Duodenal mucosa (tissue), 2 donors: ENCODE measurements around the gene P4HTM.

Experiments
- H3K27ac ChIP-seq: one replicate; pipeline ENCODE4 v1.7.0; 2013; ENCODE audit warnings: low read depth, low read length
- H3K27me3 ChIP-seq, 2 donors: one replicate each; pipeline ENCODE4 v1.7.0; 2013; ENCODE audit warnings: low read length in 2 of 2, control low read depth in 1 of 2; ENCODE audit not compliant: insufficient read depth in 2 of 2, control insufficient read depth in 1 of 2
- H3K36me3 ChIP-seq, 2 donors: one replicate each; pipeline ENCODE4 v1.7.0; 2013; ENCODE audit warnings: low read length in 2 of 2, control low read depth in 1 of 2; ENCODE audit not compliant: insufficient read depth in 2 of 2, control insufficient read depth in 1 of 2
- H3K4me1 ChIP-seq, 2 donors: one replicate each; pipeline ENCODE4 v1.7.0; 2013; ENCODE audit warnings: low read length in 2 of 2, control low read depth in 1 of 2; ENCODE audit not compliant: insufficient read depth in 2 of 2, control insufficient read depth in 1 of 2
- H3K4me3 ChIP-seq, 2 donors: one replicate each; pipeline ENCODE4 v1.7.0; 2013; ENCODE audit warnings: low read length in 2 of 2, low read depth in 1 of 2
- H3K9ac ChIP-seq, 2 donors: one replicate each; pipeline ENCODE4 v1.7.0; 2013; ENCODE audit warnings: low read length in 2 of 2, low read depth in 1 of 2
- H3K9me3 ChIP-seq, 2 donors: one replicate each; pipeline ENCODE4 v1.7.0; 2013; ENCODE audit warnings: low read length in 2 of 2, control low read depth in 1 of 2; ENCODE audit not compliant: control insufficient read depth in 1 of 2

The P4HTM gene

DNA sequence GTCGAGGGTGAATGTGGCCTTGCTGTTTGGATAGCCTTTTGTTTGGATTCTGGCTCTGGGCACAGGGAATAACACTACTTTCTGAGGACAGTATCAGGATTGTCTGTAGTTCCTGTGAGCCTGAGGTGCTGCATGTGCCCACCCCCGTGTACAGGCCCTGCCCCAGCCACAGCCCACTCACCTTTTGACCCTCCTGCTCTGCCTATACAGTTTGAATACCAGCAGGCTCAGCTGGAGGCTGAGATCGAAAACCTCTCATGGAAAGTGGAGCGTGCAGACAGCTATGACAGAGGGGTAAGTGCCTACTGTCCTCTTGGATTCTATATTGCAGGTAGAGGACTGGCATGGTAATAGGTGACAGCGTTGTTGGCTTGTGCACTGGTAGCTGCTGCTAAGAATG lies 7.4 kb upstream of the P4HTM start:
- Histone ChIP-seq H3K27ac (no peak overlapping the region), H3K36me3 (peaks cover 41 to 77% of the 10 kb centered on the region in 2 donors), H3K9me3 (no peaks in the 10 kb centered on the region), H3K4me3 (no peak overlapping the region), H3K4me1 (no peaks in the 10 kb centered on the region), H3K27me3 (no peaks in the 10 kb centered on the region), H3K9ac (no peak overlapping the region)

DNA sequence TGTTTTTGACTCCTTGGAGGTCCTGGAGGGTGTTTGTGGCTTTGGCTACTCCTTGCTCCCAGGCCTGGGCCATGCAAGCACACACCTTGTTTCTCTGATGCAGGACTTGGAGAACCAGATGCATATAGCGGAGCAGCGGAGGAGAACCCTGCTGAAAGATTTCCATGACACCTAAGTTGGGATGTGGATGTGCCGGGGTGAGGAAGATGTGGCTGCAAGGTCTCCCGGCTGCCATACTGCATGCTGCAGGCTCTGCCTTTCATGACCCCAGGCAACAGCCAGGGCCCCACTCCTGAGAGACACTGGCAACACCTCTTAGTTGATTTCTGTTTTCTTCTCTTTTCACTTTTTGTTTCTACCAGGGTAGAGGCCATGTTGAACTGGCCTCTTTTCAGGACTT lies 6.9 kb upstream of the P4HTM start:
- H3K9me3 ChIP-seq: no peaks in the 10 kb centered on the region
- no peaks in the 10 kb centered on the region for H3K27me3 ChIP-seq
- H3K4me1 ChIP-seq: no peaks in the 10 kb centered on the region
- H3K36me3 ChIP-seq: peaks cover 40 to 73% of the 10 kb centered on the region in 2 donors
- no peak overlapping the region for H3K27ac ChIP-seq
- no peak overlapping the region for H3K9ac ChIP-seq
- no peak overlapping the region for H3K4me3 ChIP-seq

DNA sequence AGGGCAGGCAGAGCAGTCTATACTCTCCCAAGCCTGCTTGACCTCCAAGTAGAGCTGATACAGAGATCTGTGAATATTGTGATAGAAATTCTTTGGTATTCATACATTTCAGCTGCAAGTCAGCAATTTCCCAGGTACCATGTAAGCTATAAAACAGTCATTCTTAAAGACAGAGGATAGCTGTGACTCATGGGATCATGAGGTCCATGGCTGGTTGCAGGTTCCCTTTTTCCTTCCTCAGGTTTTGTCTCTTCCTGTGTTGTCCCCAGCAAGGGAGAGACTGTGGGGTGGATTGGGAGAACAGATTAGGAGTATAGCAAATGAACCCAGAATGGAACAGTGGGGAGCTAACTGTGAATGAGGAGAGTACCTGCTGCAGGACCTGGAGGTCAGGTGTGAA lies 5.4 kb upstream of the P4HTM start:
- Histone ChIP-seq H3K9ac (no peak overlapping the region), H3K9me3 (no peaks in the 10 kb centered on the region), H3K4me1 (peaks cover 8% of the 10 kb centered on the region in 2 donors), H3K27me3 (no peaks in the 10 kb centered on the region), H3K27ac (no peak overlapping the region), H3K4me3 (no peak overlapping the region), H3K36me3 (peaks cover 32 to 64% of the 10 kb centered on the region in 2 donors)

DNA sequence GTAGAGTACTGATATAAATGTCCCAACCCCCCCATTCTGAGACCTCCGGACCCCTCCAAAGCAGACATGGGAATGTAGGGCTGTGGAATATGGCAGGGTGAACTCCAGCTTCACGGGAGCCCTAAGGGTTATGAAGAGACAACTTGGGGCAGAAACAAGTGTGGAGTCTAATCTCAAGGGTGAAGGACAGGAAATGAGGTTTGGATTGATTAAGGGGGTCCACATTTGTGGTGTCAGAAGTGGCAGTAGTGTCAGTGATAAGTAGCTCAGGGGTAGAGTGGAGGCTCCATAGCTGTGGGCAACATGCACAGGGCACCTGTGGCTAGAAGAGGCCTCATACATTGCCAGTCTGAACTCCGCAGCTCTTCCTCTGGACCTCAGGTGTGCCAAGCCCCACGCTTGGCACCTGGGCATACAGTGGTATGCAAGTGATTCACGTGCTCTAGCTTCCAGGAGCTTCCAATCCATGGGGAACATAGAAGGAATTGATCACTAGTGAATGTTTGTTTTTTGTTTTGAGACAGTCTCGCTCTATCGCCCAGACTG lies 4.1 kb upstream of the P4HTM start:
- Histone ChIP-seq H3K9me3 (no peaks in the 10 kb centered on the region), H3K27me3 (no peaks in the 10 kb centered on the region), H3K4me1 (peaks cover 8 to 12% of the 10 kb centered on the region in 2 donors), H3K4me3 (no peak overlapping the region), H3K27ac (no peak overlapping the region), H3K9ac (no peak overlapping the region), H3K36me3 (peaks cover 24 to 52% of the 10 kb centered on the region in 2 donors)

DNA sequence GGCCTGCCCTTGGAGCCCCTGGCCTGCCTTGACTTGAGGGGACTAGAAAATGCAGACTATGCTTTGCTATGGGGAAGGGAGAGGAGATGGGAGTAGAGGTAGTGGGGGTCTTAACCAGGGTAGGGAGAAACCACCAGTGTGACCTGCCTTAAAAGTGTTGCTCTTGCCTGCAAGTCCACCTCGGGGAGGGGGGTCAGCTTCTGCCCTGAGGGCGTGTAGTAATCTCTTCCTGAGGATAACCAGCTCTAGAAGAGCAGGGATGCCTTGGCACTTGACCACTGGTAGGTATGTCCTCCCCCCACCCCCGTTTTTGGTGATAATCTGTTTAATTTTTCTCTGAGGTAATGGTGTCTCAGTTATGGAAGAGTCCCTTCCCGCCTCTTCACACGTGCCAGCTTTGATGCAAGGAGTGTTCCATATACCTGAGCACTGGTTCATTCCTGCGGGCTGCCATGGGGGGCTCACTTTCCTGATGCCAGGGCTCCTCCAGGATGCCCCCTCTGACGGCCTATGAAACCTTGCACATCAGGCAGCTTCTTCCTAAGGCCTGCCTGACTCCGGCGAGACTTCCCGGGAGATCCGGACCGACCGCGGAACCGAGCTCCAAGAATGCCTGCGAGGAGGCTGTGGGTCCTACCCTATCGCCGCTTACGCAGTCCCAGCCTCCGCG lies 780 bp upstream of the P4HTM start:
- Histone ChIP-seq H3K27ac (peak overlapping the region; percentile 83), H3K36me3 (peaks cover 6 to 24% of the 10 kb centered on the region in 2 donors), H3K9me3 (no peaks in the 10 kb centered on the region), H3K9ac (peak overlapping the region; percentile 69 to 74), H3K4me1 (peaks cover 14 to 23% of the 10 kb centered on the region in 2 donors), H3K4me3 (peak overlapping the region; percentile 90 to 91), H3K27me3 (no peaks in the 10 kb centered on the region)

DNA sequence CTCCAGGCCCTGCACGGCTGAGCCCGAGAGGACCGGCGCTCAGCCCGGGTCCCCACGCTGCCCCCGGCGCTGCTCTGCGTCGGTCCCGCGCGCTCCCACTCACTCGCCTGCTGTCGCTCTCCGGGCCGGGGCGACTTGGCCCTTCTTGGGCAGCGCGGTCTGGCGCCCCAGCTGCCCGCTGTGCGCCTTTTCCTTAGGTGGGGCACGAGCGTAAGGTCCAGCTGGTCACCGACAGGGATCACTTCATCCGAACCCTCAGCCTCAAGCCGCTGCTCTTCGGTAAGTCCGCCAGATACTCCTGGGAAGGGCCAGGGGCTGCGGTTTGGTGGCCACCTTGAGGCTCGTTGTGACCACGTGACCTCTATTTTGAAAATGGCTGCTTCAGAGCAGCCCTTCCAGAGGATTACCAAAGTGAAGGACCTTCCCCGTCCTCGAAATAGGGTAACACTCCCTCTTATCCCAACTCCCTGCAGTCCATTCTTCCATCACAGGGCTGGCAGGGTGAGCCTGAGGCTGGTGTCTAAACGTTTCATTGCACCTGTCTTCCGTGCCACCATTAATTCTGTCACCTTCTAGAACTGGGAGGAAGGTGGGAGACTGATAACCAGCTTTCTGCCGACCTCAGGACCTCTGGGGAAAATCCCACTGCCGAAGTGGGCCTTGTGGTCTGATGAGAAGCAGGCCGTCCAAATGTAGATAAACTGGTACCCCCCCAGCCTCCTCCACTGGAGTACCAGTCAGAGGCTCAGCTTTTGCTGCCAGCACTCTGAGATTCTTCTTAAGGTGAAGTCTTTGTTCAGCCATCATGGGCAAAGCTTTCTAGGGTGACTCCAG lies 812 bp downstream of the P4HTM start:
- H3K9me3 ChIP-seq: no peaks in the 10 kb centered on the region
- H3K36me3 ChIP-seq: peaks cover 0 to 13% of the 10 kb centered on the region in 2 donors
- no peaks in the 10 kb centered on the region for H3K27me3 ChIP-seq
- peaks cover 14 to 23% of the 10 kb centered on the region in 2 donors for H3K4me1 ChIP-seq
- H3K27ac ChIP-seq: peak overlapping the region; percentile 83
- H3K4me3 ChIP-seq: peak overlapping the region; percentile 90 to 91
- peak overlapping the region; percentile 68 to 74 for H3K9ac ChIP-seq

DNA sequence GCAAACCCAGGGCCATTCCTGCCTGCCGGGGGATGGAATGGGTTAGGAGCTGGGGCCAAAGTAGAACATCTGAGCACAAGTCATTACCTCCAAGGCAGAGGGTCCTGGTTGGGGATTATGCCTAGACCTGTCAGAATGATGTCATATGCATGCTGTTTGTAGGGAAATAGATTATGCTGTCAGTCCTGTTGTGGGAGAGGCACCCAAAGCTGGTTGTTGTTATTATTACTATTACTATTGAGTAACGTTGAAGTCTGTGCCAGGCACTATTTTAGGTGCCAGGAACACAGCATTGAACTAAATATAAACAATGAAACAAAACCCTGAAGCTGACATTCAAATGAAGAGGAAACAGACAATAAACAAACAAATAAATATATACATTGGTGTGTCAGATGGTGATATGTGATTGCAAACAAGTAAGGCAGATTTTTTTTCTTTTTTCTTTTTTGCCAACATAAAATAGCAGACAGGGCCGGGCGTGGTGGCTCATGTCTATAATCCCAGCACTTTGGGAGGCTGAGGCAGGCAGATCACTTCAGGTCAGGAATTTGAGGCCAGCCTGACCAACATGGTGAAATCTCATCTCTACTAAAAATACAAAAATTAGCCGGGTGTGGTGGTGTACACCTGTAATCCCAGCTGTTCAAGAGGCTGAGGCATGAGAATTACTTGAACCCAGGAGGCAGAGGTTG lies 2.0 kb downstream of the P4HTM start:
- Histone ChIP-seq H3K9ac (peak overlapping the region; percentile 68 to 74), H3K27ac (no peak overlapping the region)

DNA sequence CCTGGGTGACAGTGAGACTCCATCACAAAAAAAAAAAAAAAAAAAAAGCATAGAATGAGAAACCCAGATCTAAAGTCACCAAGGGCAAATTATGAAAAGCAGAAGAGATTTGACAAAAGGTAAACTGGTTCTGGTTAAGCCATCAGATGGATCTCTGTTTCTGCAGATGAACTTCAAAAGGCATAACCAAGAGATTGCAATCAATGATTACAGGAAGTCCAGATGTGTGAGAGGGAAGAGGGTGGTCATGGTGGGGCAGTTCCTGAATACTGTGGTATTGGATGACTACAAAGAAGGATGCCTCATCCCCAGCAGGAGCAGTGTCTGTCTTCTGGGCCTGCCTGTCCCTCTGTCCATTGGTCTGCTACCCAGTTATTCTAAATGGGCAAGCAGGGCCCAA lies 3.8 kb downstream of the P4HTM start:
- H3K9ac ChIP-seq: no peak overlapping the region
- H3K36me3 ChIP-seq: peaks cover 8 to 18% of the 10 kb centered on the region in 2 donors
- H3K9me3 ChIP-seq: no peaks in the 10 kb centered on the region
- no peak overlapping the region for H3K27ac ChIP-seq
- no peaks in the 10 kb centered on the region for H3K27me3 ChIP-seq
- peaks cover 14 to 23% of the 10 kb centered on the region in 2 donors for H3K4me1 ChIP-seq
- no peak overlapping the region for H3K4me3 ChIP-seq

More for the DNA sequence above, 2.0 kb downstream of the P4HTM start:
- peak overlapping the region; percentile 90 to 91 for H3K4me3 ChIP-seq
- H3K4me1 ChIP-seq: peaks cover 14 to 23% of the 10 kb centered on the region in 2 donors
- H3K27me3 ChIP-seq: no peaks in the 10 kb centered on the region
- H3K9me3 ChIP-seq: no peaks in the 10 kb centered on the region
- peaks cover 5 to 14% of the 10 kb centered on the region in 2 donors for H3K36me3 ChIP-seq

DNA sequence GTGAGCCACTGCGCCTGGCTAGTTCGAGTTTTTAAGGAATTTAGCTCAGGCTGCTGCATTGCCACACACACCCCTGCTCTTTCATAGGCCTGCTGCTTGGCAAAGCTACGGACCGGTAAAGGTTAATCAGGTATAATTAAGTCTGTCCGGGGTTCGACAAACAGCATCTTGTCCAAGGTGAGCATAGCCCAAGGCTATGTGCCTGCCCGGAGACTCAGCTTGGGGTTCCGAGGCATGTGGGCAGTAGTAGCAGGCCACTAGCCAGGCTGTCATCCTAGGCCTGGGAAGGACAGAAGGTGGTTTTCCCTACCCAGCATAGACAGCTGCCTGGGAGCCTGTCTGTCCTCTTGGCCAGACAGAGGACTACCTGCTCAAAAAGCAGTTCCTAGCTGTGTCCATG lies 6.6 kb downstream of the P4HTM start:
- H3K27ac ChIP-seq: no peak overlapping the region
- no peak overlapping the region for H3K9ac ChIP-seq
- H3K4me1 ChIP-seq: peaks cover 3 to 4% of the 10 kb centered on the region in 2 donors
- no peaks in the 10 kb centered on the region for H3K27me3 ChIP-seq
- no peaks in the 10 kb centered on the region for H3K9me3 ChIP-seq
- H3K4me3 ChIP-seq: no peak overlapping the region
- H3K36me3 ChIP-seq: peaks cover 8 to 18% of the 10 kb centered on the region in 2 donors
